Naive thymus-derived CD4-positive, alpha-beta T cell (primary cell): ENCODE data around the gene ATG9B. TPM values are rescaled to one million over a fixed set of nuclear protein-coding genes. Genes with fewer than 3 reads are reported as not detected.

ENCODE experiments used
- ATAC-seq: fragments of 150-1000 bp; cut with Tn5 transposase; 2 replicates; pipeline ENCODE4 v1.10.0; 2021; ENCODE audit warnings: mild to moderate bottlenecking, moderate library complexity
- CTCF ChIA-PET: fragments of 350-600 bp; sonication (Branson Sonifier 250); formaldehyde crosslinking; loops from one replicate; lab custom pipeline; 2021; ENCODE audit warnings: antibody characterized with exemption; lab: Charles Lee
- POLR2A ChIA-PET: fragments of 350-600 bp; sonication (Branson Sonifier 250); formaldehyde crosslinking; loops from one replicate; lab custom pipeline; 2021; ENCODE audit warnings: antibody characterized with exemption, inconsistent platforms; lab: Charles Lee
- DNase-seq, 9 donors: peaks; one replicate each; pipeline versions ENCODE4 v3.0.0 to v3.0.0-alpha.2; 2020 to 2022; ENCODE audit warnings: mixed read lengths in 1 of 9
- H3K27ac ChIP-seq: one replicate; pipeline ENCODE4 v1.7.0; 2013; ENCODE audit warnings: mild to moderate bottlenecking, low read depth, low read length, moderate library complexity
- H3K27me3 ChIP-seq, 2 donors: one replicate each; pipeline ENCODE4 v1.7.0; 2013; ENCODE audit warnings: low read length in 2 of 2, mild to moderate bottlenecking in 2 of 2, moderate library complexity in 2 of 2; ENCODE audit not compliant: control insufficient read depth in 2 of 2, insufficient read depth in 2 of 2
- H3K36me3 ChIP-seq, 3 experiments: 1 replicate in 2 of 3; 2 replicates in 1 of 3; pipeline ENCODE4 v1.7.0; 2013; ENCODE audit warnings: low read length in 3 of 3, mild to moderate bottlenecking in 3 of 3, moderate library complexity in 1 of 3; ENCODE audit not compliant: insufficient read depth in 3 of 3, control insufficient read depth in 2 of 3
- H3K4me1 ChIP-seq, 2 donors: one replicate each; pipeline ENCODE4 v1.7.0; 2013; ENCODE audit warnings: low read length in 2 of 2, mild to moderate bottlenecking in 2 of 2, moderate library complexity in 1 of 2; ENCODE audit not compliant: control insufficient read depth in 2 of 2, insufficient read depth in 2 of 2
- H3K4me3 ChIP-seq: 2 replicates; pipeline ENCODE4 v1.7.0; 2013; ENCODE audit warnings: mild to moderate bottlenecking, low read length
- H3K9me3 ChIP-seq, 3 experiments: 1 replicate in 2 of 3; 2 replicates in 1 of 3; pipeline ENCODE4 v1.7.0; 2013; ENCODE audit warnings: low read length in 3 of 3; ENCODE audit not compliant: control insufficient read depth in 2 of 3
- H3K27ac Mint-ChIP-seq, 9 donors: one replicate each; pipeline ENCODE4 v1.8.0; 2020 to 2022; ENCODE audit warnings: mixed read lengths in 9 of 9, mild to moderate bottlenecking in 8 of 9, moderate library complexity in 5 of 9, inconsistent platforms in 2 of 9
- H3K27me3 Mint-ChIP-seq, 5 donors: one replicate each; pipeline ENCODE4 v1.8.0; 2021 to 2022; ENCODE audit warnings: mixed read lengths in 5 of 5, mild to moderate bottlenecking in 1 of 5
- H3K36me3 Mint-ChIP-seq, 5 donors: one replicate each; pipeline ENCODE4 v1.8.0; 2020 to 2022; ENCODE audit warnings: mixed read lengths in 5 of 5, mild to moderate bottlenecking in 3 of 5, inconsistent platforms in 1 of 5
- H3K4me1 Mint-ChIP-seq, 7 donors: one replicate each; pipeline ENCODE4 v1.8.0; 2020 to 2022; ENCODE audit warnings: mixed read lengths in 7 of 7, mild to moderate bottlenecking in 3 of 7, inconsistent platforms in 1 of 7
- H3K4me3 Mint-ChIP-seq, 10 donors: one replicate each; pipeline ENCODE4 v1.8.0; 2020 to 2022; ENCODE audit warnings: mild to moderate bottlenecking in 10 of 10, mixed read lengths in 10 of 10, moderate library complexity in 6 of 10, inconsistent platforms in 2 of 10
- H3K9me3 Mint-ChIP-seq, 11 donors: one replicate each; pipeline ENCODE4 v1.8.0; 2020 to 2022; ENCODE audit warnings: mixed read lengths in 11 of 11, mild to moderate bottlenecking in 4 of 11, inconsistent platforms in 1 of 11, moderate library complexity in 1 of 11
- intact Hi-C, 2 donors: fragments of 100-400 bp; cut with micrococcal nuclease; formaldehyde crosslinking; loops; one replicate each; pipeline ENCODE4 v1.15.1; 2023
- polyA plus RNA-seq, 2 donors: library from polyadenylated mRNA; unstranded; fragments of 300-500 nt; fragmentation: Illumina TruSeq; gene quantifications; one replicate each; pipeline ENCODE4 v1.2.3, GENCODE V29; 2021
- total RNA-seq, 6 experiments: library from RNA in 5 of 6; stranded (reverse) in 5 of 6; gene quantifications; 1 replicate in 5 of 6; 2 replicates in 1 of 6; pipeline ENCODE4 v1.2.3 and lab custom pipeline; 2021 to 2026

ATG9B gene
- total and polyA plus RNA-seq, 7 experiments from 2014 or later = 11.3 to 49.4 (median 27.0) TPM

DNA sequence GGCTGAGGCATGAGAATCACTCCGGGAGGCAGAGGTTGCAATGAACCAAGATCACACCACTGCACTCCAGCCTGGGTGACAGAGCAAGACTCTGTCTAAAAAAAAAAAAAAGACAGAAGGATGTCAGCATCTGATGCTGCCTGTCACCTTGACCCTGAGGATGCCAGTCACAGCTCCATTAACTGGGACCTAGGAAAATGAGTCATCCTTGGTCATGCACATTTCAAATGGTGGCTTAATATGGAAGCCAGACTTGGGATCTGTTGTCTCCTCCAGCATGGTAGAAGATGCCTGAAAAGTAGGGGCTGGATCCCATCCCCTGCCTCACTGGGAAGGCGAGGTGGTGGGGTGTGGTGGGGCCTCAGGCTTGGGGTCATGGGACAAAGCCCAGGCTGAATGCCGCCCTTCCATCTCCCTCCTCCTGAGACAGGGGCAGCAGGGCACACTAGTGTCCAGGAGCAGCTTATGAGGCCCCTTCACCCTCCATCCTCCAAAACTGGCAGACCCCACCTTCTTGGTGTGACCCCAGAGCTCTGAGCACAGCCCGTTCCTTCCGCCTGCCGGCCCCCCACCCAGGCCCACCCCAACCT, 32.1 kb downstream of the ATG9B start:
- no peaks in the 10 kb centered on the region for H3K27me3 ChIP-seq
- intact Hi-C loops = no loop called here
- H3K9me3 ChIP-seq = peaks cover 0 to 20% (median 15%) of the 10 kb centered on the region in 3 experiments
- H3K27ac ChIP-seq = no peak overlapping the region
- DNase-seq = no peak
- Mint-ChIP-seq H3K36me3 (peaks cover 1 to 16% (median 8%) of the 10 kb centered on the region in 5 donors), H3K9me3 (peaks cover 0 to 29% (median 20%) of the 10 kb centered on the region in 11 donors), H3K4me3 (no peak overlapping the region), H3K4me1 (peaks cover 13 to 57% (median 37%) of the 10 kb centered on the region in 7 donors), H3K27me3 (peaks cover 0 to 16% (median 0%) of the 10 kb centered on the region in 5 donors), H3K27ac (peak overlapping the region in 1 of 9 donors; percentile 60)
- no peaks in the 10 kb centered on the region for H3K36me3 ChIP-seq
- no peak overlapping the region for H3K4me3 ChIP-seq
- no peak for ATAC-seq
- ChIA-PET CTCF (interaction anchor here (0.7 to 2.1 kb wide), 4 partner anchors 19 to 94 kb away, joined by 3 to 7 read pairs (median 4); no protein-coding TSS in a partner anchor), POLR2A (interaction anchor here (0.6 to 3.5 kb wide), 3 partner anchors 15 to 58 kb away, joined by 3 to 33 read pairs (median 3); no protein-coding TSS in a partner anchor)
- peaks cover 7 to 44% of the 10 kb centered on the region in 2 donors for H3K4me1 ChIP-seq

DNA sequence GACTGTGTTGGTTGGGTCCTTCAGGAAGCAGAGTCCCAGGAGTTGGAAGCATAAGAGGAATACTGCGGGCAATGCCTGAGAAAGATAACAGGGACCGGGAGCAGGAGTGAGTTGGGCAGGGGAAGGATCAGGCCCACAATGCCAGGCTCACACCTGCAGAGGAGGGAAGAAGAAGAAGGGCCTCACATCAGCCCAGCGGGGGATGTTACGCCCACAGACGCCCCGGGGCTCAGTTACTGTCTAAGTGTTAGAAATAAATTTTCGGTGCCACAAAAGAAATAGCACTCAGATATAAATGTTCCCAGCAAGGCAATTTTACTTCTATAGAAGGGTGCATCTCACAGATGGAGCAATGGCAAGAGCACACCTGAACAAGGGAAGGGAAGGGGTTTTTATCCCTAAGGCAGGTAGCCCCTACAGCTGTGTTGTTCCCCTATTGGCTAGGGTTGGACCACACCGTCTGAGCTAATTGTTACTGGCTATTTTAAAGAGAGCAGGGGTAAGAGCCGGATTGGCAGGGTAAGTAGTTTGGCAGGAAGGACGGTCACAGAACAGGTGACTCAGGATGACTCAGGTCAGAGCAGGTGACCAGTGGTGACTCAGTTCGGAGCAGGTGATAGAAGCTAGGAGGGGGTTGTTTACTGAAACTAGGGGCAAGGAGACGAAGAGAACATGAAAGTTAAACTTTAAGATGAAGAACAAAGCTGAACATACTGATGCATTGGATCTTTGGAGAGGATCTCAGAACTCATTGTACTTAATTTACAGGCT, 33.7 kb downstream of the ATG9B start, which contains the start of gene NOS3:
Gene NOS3, plus strand, starts transcription at position 602 of the 771 bp plus-strand sequence. CDS start 2,787 bp downstream, outside the sequence.
- intact Hi-C loops = no loop called here
- Mint-ChIP-seq H3K4me3 (peak within 1 kb of the TSS in 3 of 10 donors; percentile 0 to 32 (median 8)), H3K27ac (peak within 1 kb of the TSS in 5 of 9 donors; percentile 20 to 58 (median 48)), H3K27me3 (peaks cover 0 to 23% (median 0%) of the 10 kb centered on the region in 5 donors), H3K4me1 (peaks cover 20 to 55% (median 40%) of the 10 kb centered on the region in 7 donors), H3K36me3 (peaks cover 1 to 16% (median 8%) of the 10 kb centered on the region in 5 donors), H3K9me3 (peaks cover 0 to 29% (median 20%) of the 10 kb centered on the region in 11 donors)
- peaks cover 0 to 20% (median 15%) of the 10 kb centered on the region in 3 experiments for H3K9me3 ChIP-seq
- peaks cover 12 to 38% of the 10 kb centered on the region in 2 donors for H3K4me1 ChIP-seq
- DNase-seq (no peak), ATAC-seq (no peak)
- no peaks in the 10 kb centered on the region for H3K36me3 ChIP-seq
- POLR2A ChIA-PET = interaction anchor here (0.7 to 1.4 kb wide), 3 partner anchors 20 to 28 kb away, joined by 3 to 4 read pairs (median 3); no protein-coding TSS in a partner anchor
- CTCF ChIA-PET = interaction anchor here (0.6 to 3.0 kb wide), 7 partner anchors 20 to 178 kb away, joined by 3 to 17 read pairs (median 7); no protein-coding TSS in a partner anchor
- H3K27me3 ChIP-seq = no peaks in the 10 kb centered on the region
- no peak within 1 kb of the TSS for H3K4me3 ChIP-seq
- no peak within 1 kb of the TSS for H3K27ac ChIP-seq

DNA sequence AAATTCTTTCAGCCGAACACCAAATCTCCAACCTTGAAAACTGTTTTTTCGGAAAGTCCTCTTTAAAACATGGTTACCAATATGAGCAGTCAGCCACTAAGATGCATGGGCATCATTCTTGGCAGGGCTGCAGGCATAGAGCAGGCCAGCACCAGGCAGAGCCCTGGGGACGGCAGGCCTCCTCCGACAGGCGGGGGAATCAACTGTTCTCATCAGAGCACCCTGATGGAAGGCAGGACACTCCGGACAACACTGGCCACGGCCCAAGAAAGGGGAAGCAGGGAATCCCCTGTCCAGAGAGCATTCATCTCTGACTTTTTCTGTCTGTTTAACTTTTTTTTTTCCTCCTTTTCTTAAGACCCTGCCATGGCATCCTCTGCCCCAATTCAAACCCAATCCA, 34.8 kb downstream of the ATG9B start:
- ATAC-seq = no peak
- intact Hi-C loops = loop anchor here in 1 of 2 donors (2.0 to 10.0 kb wide), 3 partner anchors 25 to 215 kb away; partner anchors contain the start of genes CDK5 and SLC4A2
- Mint-ChIP-seq H3K27me3 (peaks cover 0 to 30% (median 0%) of the 10 kb centered on the region in 5 donors), H3K4me3 (peak overlapping the region in 3 of 10 donors; percentile 33 to 83 (median 73)), H3K27ac (peak overlapping the region in 1 of 9 donors; percentile 31), H3K4me1 (peaks cover 20 to 52% (median 35%) of the 10 kb centered on the region in 7 donors), H3K9me3 (peaks cover 0 to 29% (median 20%) of the 10 kb centered on the region in 11 donors), H3K36me3 (peaks cover 1 to 16% (median 8%) of the 10 kb centered on the region in 5 donors)
- no peak for DNase-seq
- H3K36me3 ChIP-seq = no peaks in the 10 kb centered on the region
- ChIA-PET POLR2A (interaction anchor here (1.1 to 1.8 kb wide), 3 partner anchors 8 to 29 kb away, joined by 4 to 6 read pairs (median 5); no protein-coding TSS in a partner anchor), CTCF (interaction anchor here (0.7 to 3.0 kb wide), 11 partner anchors 8 to 121 kb away, joined by 3 to 17 read pairs (median 5); no protein-coding TSS in a partner anchor)
- no peak overlapping the region for H3K27ac ChIP-seq
- H3K9me3 ChIP-seq = peaks cover 0 to 20% (median 15%) of the 10 kb centered on the region in 3 experiments
- peaks cover 12 to 30% of the 10 kb centered on the region in 2 donors for H3K4me1 ChIP-seq
- no peaks in the 10 kb centered on the region for H3K27me3 ChIP-seq
- H3K4me3 ChIP-seq = no peak overlapping the region

DNA sequence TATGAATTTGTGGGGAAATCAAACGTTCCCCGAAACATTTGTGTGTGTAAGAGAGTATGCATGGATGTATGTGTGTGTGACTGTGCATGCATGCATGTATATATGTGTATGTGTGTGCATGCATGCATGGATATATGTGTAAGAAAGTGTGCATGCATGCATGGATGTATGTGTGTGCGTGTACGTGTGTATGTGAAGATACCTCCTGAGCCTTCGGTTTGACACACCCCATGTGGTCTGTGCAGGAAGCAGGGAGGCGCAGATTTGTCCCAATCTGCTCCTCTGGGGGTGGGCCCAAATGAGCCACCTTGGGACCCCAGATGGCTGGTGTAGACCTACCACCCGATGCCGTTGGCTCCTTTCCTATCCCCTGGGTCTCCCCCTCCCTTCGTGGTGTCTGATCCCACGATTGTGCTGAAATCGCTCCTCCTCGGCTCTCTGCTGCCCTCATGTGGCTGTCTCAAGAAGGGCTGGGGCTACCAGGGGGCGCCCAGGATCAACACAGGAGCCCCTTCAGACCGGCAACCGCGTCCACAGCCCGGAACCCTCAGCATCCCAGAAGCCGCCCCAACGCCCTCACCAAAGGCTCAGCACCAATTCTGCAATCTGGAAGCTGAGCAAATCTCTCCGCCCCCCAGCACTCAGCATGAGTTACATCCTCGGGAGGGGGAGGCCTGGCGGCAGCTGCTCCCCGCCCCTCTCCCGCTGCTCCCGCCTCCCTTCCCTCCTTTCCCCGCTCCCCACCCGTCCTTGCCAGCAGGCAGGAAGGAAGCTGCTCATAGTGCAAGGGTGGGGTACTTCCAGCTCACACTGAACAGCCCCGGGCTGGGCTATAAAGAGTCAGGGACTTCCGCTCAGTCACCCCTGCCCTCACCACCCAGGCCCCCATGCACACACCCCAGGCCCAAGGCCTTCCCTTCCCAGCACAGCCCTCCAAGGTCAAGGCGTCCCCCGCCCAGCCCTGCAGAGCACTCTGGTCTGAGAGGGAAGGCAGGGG, 35.8 kb downstream of the ATG9B start:
- Mint-ChIP-seq H3K4me1 (peaks cover 19 to 43% (median 31%) of the 10 kb centered on the region in 7 donors), H3K4me3 (peak overlapping the region; percentile 37 to 83 (median 72)), H3K27ac (peak overlapping the region in 6 of 9 donors; percentile 5 to 65 (median 26)), H3K27me3 (peaks cover 0 to 34% (median 0%) of the 10 kb centered on the region in 5 donors), H3K36me3 (peaks cover 1 to 16% (median 8%) of the 10 kb centered on the region in 5 donors), H3K9me3 (peaks cover 0 to 29% (median 20%) of the 10 kb centered on the region in 11 donors)
- no peaks in the 10 kb centered on the region for H3K36me3 ChIP-seq
- ATAC-seq (peak; percentile 79), DNase-seq (peak; percentile 49 to 72 (median 64))
- H3K27me3 ChIP-seq = no peaks in the 10 kb centered on the region
- H3K9me3 ChIP-seq = peaks cover 0 to 20% (median 15%) of the 10 kb centered on the region in 3 experiments
- CTCF ChIA-PET = interaction anchor here (0.7 to 3.0 kb wide), 11 partner anchors 9 to 122 kb away, joined by 3 to 17 read pairs (median 5); partner anchors contain the start of gene ATG9B
- peaks cover 12 to 21% of the 10 kb centered on the region in 2 donors for H3K4me1 ChIP-seq
- no peak overlapping the region for H3K27ac ChIP-seq
- intact Hi-C loops = loop anchor here (1.0 to 10.0 kb wide), 7 partner anchors 14 to 214 kb away; partner anchors contain the start of genes CDK5 (in 1 of the 2) and SLC4A2 (in 1 of the 2)
- peak overlapping the region; percentile 10 for H3K4me3 ChIP-seq
- POLR2A ChIA-PET = interaction anchor here (0.9 to 1.8 kb wide), 4 partner anchors 9 to 29 kb away, joined by 4 to 6 read pairs (median 6); no protein-coding TSS in a partner anchor

DNA sequence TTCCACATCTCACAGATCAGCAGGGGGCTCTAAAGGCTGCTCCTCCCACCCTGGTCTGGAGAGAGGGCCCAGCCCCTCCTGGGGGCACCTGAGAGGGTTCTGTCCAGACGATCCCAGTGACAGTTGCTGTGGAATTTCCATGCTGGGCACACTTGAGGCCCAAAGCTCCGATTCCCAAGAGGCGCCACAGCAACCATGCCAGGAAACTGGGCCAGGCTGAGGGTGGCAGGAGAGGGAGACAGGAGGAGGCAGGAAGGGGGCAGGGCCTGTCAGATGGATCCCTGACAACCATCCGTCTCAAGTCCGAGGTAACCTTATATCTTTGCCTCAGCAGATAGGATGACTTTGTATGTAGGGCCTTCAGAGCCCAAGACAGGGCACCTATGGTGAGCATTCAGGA, 37.7 kb downstream of the ATG9B start:
- peaks cover 0 to 16% (median 8%) of the 10 kb centered on the region in 5 donors for H3K36me3 Mint-ChIP-seq
- peaks cover 0 to 3% of the 10 kb centered on the region in 2 donors for H3K27me3 ChIP-seq
- no peak overlapping the region for H3K27ac Mint-ChIP-seq
- H3K36me3 ChIP-seq = no peaks in the 10 kb centered on the region
- peaks cover 19 to 37% (median 28%) of the 10 kb centered on the region in 7 donors for H3K4me1 Mint-ChIP-seq
- ChIA-PET CTCF (interaction anchor here (0.6 to 5.2 kb wide), 12 partner anchors 8 to 271 kb away, joined by 3 to 95 read pairs (median 9); no protein-coding TSS in a partner anchor), POLR2A (interaction anchor here (1.1 to 1.4 kb wide), 3 partner anchors 13 to 32 kb away, joined by 4 to 6 read pairs (median 4); no protein-coding TSS in a partner anchor)
- H3K4me3 Mint-ChIP-seq = peak overlapping the region in 1 of 10 donors; percentile 37
- ATAC-seq (no peak), DNase-seq (no peak)
- peaks cover 0 to 20% (median 15%) of the 10 kb centered on the region in 3 experiments for H3K9me3 ChIP-seq
- H3K27me3 Mint-ChIP-seq = peaks cover under 1 to 54% (median 5%) of the 10 kb centered on the region in 5 donors
- no peak overlapping the region for H3K4me3 ChIP-seq
- H3K4me1 ChIP-seq = peaks cover 12 to 21% of the 10 kb centered on the region in 2 donors
- H3K9me3 Mint-ChIP-seq = peaks cover 0 to 24% (median 17%) of the 10 kb centered on the region in 11 donors
- intact Hi-C loops = loop anchor here (1.0 to 10.0 kb wide), 4 partner anchors 65 to 212 kb away; partner anchors contain the start of genes CDK5 (in 1 of the 2) and SLC4A2 (in 1 of the 2)
- no peak overlapping the region for H3K27ac ChIP-seq
